Ecto neural progenitor cell (in vitro differentiated cells): ENCODE measurements around the gene SLC43A3.

Experiments
- DNase-seq: peaks from one replicate; pipeline ENCODE4 v3.0.0-alpha.2; 2018; ENCODE audit warnings: low spot score

Gene SLC43A3

GRCh38 chr11:57357310-57357709 is 69.6 kb downstream of the SLC43A3 start:
- no peak for DNase-seq
